Pancreas (tissue), 10 donors: Measurements from ENCODE around the gene ZMYND8. TPM values are rescaled to one million over a fixed set of nuclear protein-coding genes. Genes with fewer than 3 reads are reported as not detected.
A peak's percentile ranks its signal among the peaks of the same experiment; 100 is the strongest.

Source experiments
- ATAC-seq, 4 donors: fragments of 200-7000 bp; cut with Tn5 transposase; one replicate each; pipeline versions ENCODE4 v1.8.0 to v1.9.1; 2020; ENCODE audit warnings: mild to moderate bottlenecking in 4 of 4, moderate library complexity in 4 of 4
- DNase-seq, 6 donors: peaks; one replicate each; pipeline ENCODE4 v3.0.0-alpha.2; 2020
- FAIRE-seq: peaks from 2 replicates; lab custom pipeline; 2012; peaks lifted over from hg19 to GRCh38; lab: Jason Lieb, UNC
- H3K27ac ChIP-seq, 4 donors: fragments of 200-600 bp; sonication (generic); 1 replicate in 3 of 4; 2 replicates in 1 of 4; pipeline versions ENCODE4 v1.5.0 to v1.8.0; 2020
- H3K27me3 ChIP-seq, 4 donors: fragments of 200-600 bp; one replicate each; pipeline ENCODE4 v1.8.0; 2021
- H3K36me3 ChIP-seq, 3 donors: fragments of 200-600 bp; sonication (generic) in 1 of 3; one replicate each; pipeline versions ENCODE4 v1.5.0 to v1.8.0; 2020 to 2021
- H3K4me1 ChIP-seq, 3 donors: fragments of 200-600 bp; one replicate each; pipeline ENCODE4 v1.8.0; 2021
- H3K4me3 ChIP-seq, 4 donors: fragments of 200-600 bp; sonication (generic) in 2 of 4; one replicate each; pipeline versions ENCODE4 v1.5.0 to v1.8.0; 2020 to 2021
- H3K9me3 ChIP-seq, 4 donors: fragments of 200-600 bp; one replicate each; pipeline ENCODE4 v1.8.0; 2021
- WGBS, 2 donors: extraction: QIAGEN DNeasy Blood & Tissue Kit; methylation state at CpG; one replicate each; pipeline ENCODE4 v1.1.7; 2013; 5-methylcytosine and 5-hydroxymethylcytosine counted together
- intact Hi-C, 3 donors: fragments of 100-400 bp; cut with DNase I; formaldehyde crosslinking; loops; one replicate each; pipeline versions ENCODE4 v1.11.1 to v1.14.2; 2022
- polyA plus RNA-seq, 2 donors: library from polyadenylated mRNA; stranded (reverse); fragments of 200-250 nt; gene quantifications; one replicate each; pipeline ENCODE4 v1.2.3, GENCODE V29; 2013
- total RNA-seq, 6 donors: library from RNA; stranded (reverse); fragmentation: NEBNext Ultra II Directional in 4 of 6; extraction: Animal tissue kit (Norgen Biotek cat#: 25700) in 4 of 6; gene quantifications; one replicate each; pipeline versions ENCODE4 v1.2.1 to v1.2.4, GENCODE V29; 2021 to 2023
- TF ChIP-seq, protein P1 (sequence below), 4 donors: fragments of 200-600 bp; sonication (generic) in 3 of 4; IDR thresholded peaks; one replicate each; pipeline versions ENCODE4 v1.5.0 to v1.8.0; 2021; ENCODE audit warnings: antibody characterized with exemption in 4 of 4
- donor health status: healthy with polysubstance abuse.
- donor health status: DM: no; HTN: no; CAD: no; lungs with moderate emphysema.
- donor health status: DM: no; HTN: no; CAD: no.
- donor health status: control.
- donor health status: control.
- donor health status: Bipolar disorder and iron deficiency.
- donor health status: DM: yes; HTN: yes; CAD: no.
- donor health status: DM: no; HTN: no; CAD: no.
- donor health status: DM: no; HTN: no; CAD: no.
- donor health status: DM: yes; HTN: yes; CAD: no.

Gene ZMYND8
- total and polyA plus RNA-seq, 8 donors = 10.8 to 25.6 (median 17.2) TPM

DNA sequence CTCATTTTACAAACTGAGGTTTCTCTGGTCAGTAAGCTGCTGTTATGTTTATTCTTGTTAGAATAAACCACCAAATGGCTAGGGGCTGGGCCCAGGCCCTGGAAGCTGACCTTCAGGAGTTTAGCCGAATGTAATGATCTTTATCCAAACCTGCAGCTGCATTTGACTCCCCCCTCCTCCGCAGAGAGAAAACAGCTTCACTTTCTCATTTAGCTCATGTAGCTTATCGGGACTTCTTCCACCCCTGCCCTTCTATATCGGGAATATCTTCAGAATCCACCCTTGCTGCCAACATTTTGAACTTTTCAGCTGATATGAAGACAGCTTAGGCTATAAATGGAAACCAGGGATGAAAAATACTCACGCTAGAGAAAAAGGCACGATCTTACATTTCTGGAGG, 102.6 kb downstream of the ZMYND8 start:
- Histone ChIP-seq H3K4me1 (peaks cover 0 to 12% (median 0%) of the 10 kb centered on the region in 3 donors), H3K9me3 (no peaks in the 10 kb centered on the region), H3K36me3 (peaks cover 0 to 8% (median 0%) of the 10 kb centered on the region in 3 donors), H3K27me3 (no peaks in the 10 kb centered on the region), H3K27ac (no peak overlapping the region), H3K4me3 (no peak overlapping the region)
- peak in 3 of 4 donors; percentile 22 to 54 (median 39) for ATAC-seq
- FAIRE-seq = no peak
- intact Hi-C loops = no loop called here
- TF ChIP-seq, protein P1, sequence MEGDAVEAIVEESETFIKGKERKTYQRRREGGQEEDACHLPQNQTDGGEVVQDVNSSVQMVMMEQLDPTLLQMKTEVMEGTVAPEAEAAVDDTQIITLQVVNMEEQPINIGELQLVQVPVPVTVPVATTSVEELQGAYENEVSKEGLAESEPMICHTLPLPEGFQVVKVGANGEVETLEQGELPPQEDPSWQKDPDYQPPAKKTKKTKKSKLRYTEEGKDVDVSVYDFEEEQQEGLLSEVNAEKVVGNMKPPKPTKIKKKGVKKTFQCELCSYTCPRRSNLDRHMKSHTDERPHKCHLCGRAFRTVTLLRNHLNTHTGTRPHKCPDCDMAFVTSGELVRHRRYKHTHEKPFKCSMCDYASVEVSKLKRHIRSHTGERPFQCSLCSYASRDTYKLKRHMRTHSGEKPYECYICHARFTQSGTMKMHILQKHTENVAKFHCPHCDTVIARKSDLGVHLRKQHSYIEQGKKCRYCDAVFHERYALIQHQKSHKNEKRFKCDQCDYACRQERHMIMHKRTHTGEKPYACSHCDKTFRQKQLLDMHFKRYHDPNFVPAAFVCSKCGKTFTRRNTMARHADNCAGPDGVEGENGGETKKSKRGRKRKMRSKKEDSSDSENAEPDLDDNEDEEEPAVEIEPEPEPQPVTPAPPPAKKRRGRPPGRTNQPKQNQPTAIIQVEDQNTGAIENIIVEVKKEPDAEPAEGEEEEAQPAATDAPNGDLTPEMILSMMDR (IDR thresholded peaks at IDR 0.05) = no peak
- DNase-seq = no peak
- 32 to 34% methylated on average over 6 of the region's 6 CpGs for WGBS, 2 donors

GRCh38 chr20:47252879-47253307, 103.6 kb downstream of the ZMYND8 start:
- no peaks in the 10 kb centered on the region for H3K27me3 ChIP-seq
- no peaks in the 10 kb centered on the region for H3K9me3 ChIP-seq
- peaks cover 0 to 17% (median 0%) of the 10 kb centered on the region in 3 donors for H3K36me3 ChIP-seq
- ATAC-seq (peak; percentile 26 to 65 (median 36)), FAIRE-seq (no peak), DNase-seq (no peak)
- peaks cover 0 to 12% (median 0%) of the 10 kb centered on the region in 3 donors for H3K4me1 ChIP-seq
- TF ChIP-seq, protein P1 (IDR thresholded peaks at IDR 0.05) = no peak
- H3K27ac ChIP-seq = no peak overlapping the region
- intact Hi-C loops = no loop called here
- WGBS, 2 donors = 74% methylated on average over 3 of the region's 3 CpGs
- H3K4me3 ChIP-seq = no peak overlapping the region

DNA sequence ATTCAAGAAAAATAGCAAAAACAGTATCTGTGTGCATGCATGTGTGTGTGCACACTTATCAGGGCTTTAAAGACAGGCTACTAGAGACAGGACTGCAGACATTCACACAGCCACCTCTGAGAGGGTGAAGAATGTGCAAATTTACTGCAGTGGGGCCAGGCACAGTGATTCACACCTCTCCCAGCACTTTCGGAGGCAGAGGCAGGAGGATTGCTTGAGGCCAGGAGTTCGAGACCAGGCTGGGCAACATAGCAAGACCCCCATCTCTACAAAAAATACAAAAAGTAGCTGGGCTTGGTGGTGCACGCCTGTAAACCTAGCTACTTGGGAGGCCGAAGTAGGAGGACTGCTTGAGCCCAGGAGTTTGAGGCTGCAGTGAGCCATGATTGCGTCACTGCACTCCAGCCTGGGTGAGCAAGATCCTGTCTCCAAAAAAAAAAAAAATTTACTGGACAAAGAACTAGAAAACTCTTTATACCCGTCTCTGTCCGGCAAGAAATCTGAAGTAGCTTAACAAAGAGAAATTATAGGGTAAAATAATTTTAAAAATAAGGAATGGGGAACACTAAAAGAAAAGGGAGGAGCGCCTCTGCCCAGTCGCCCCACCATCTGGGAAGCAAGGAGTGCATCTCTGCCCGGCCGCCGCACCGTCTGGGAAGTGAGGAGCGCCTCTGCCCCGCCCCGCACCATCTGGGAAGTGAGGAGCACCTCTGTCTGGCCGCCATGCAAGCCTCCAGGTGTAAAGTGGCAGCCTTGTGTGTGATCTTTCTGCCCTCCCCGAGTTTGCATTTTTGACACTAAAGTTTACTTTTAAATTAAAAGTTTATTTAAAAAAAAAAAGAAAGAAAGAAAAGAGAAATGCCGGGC, 105.1 kb downstream of the ZMYND8 start:
- peaks cover 0 to 12% (median 0%) of the 10 kb centered on the region in 3 donors for H3K4me1 ChIP-seq
- peaks cover 0 to 24% (median 0%) of the 10 kb centered on the region in 3 donors for H3K36me3 ChIP-seq
- TF ChIP-seq, protein P1 (IDR thresholded peaks at IDR 0.05) = no peak
- H3K4me3 ChIP-seq = no peak overlapping the region
- intact Hi-C loops = no loop called here
- H3K27ac ChIP-seq = no peak overlapping the region
- FAIRE-seq (no peak), ATAC-seq (no peak), DNase-seq (no peak)
- H3K9me3 ChIP-seq = no peaks in the 10 kb centered on the region
- 96 to 97% methylated on average over 19 of the region's 19 CpGs for WGBS, 2 donors
- H3K27me3 ChIP-seq = no peaks in the 10 kb centered on the region

DNA sequence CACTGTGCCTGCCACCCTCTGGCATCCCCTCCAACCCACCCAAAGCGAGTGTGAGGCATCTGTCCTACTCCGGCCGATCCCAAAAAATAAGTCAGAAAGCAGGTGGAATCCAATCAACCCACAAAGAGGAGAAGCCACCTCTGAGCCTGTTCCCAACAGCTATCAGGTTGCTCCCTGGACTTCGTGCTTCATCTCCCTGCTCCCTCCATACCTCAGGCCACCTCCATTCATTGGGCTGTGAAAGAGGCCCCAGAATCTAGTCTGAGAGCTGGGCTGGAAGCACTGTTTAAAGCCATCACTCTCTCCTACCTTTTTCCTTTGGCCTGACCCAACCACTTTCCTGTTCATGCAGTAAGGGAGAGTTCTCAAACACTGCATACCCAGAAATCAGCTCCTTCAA, 106.1 kb downstream of the ZMYND8 start:
- no peak overlapping the region for H3K4me3 ChIP-seq
- H3K36me3 ChIP-seq = peaks cover 0 to 35% (median 8%) of the 10 kb centered on the region in 3 donors
- no peaks in the 10 kb centered on the region for H3K27me3 ChIP-seq
- H3K4me1 ChIP-seq = peaks cover 0 to 12% (median 0%) of the 10 kb centered on the region in 3 donors
- H3K27ac ChIP-seq = no peak overlapping the region
- intact Hi-C loops = no loop called here
- FAIRE-seq (no peak), DNase-seq (no peak), ATAC-seq (no peak)
- TF ChIP-seq, protein P1 (IDR thresholded peaks at IDR 0.05) = no peak
- no peaks in the 10 kb centered on the region for H3K9me3 ChIP-seq
- 95% methylated on average over 4 of the region's 4 CpGs for WGBS, 2 donors

- Histone ChIP-seq H3K27ac (no peak overlapping the region), H3K4me1 (peaks cover 0 to 12% (median 0%) of the 10 kb centered on the region in 3 donors), H3K9me3 (no peaks in the 10 kb centered on the region), H3K36me3 (peaks cover 0 to 38% (median 8%) of the 10 kb centered on the region in 3 donors), H3K4me3 (no peak overlapping the region), H3K27me3 (no peaks in the 10 kb centered on the region)
- FAIRE-seq (no peak), DNase-seq (no peak), ATAC-seq (no peak)
- TF ChIP-seq, protein P1 (IDR thresholded peaks at IDR 0.05) = no peak
- intact Hi-C loops = no loop called here
- WGBS, 2 donors = 91 to 94% methylated on average over 4 of the region's 4 CpGs
These were observed 106.6 kb downstream of the ZMYND8 start for GRCh38 chr20:47249913-47250312.
